Measurements from ENCODE around the gene ZNF775. TPM values are rescaled to one million over a fixed set of nuclear protein-coding genes. Genes with fewer than 3 reads are reported as not detected.
A peak's percentile ranks its signal among the peaks of the same experiment; 100 is the strongest.

Gene ZNF775
- total RNA-seq, 1 experiment from 2014 or later = 3.8 TPM

- no peak for DNase-seq (ENCODE audit: extremely low read depth, low read depth)
Measured at GRCh38 chr7:150399421-150400007, 20.4 kb downstream of the ZNF775 start.

GRCh38 chr7:150400008-150400787 is 21.1 kb downstream of the ZNF775 start:
- no peak for DNase-seq (ENCODE audit: extremely low read depth, low read depth)

- DNase-seq (ENCODE audit: extremely low read depth, low read depth) = no peak
Measured at GRCh38 chr7:150400788-150401423, 21.8 kb downstream of the ZNF775 start.

GRCh38 chr7:150401424-150401790 is 22.3 kb downstream of the ZNF775 start:
- no peak for DNase-seq (ENCODE audit: extremely low read depth, low read depth)

GRCh38 chr7:150401861-150402631 is 22.9 kb downstream of the ZNF775 start:
- no peak for DNase-seq (ENCODE audit: extremely low read depth, low read depth)

GRCh38 chr7:150402671-150403321 is 23.7 kb downstream of the ZNF775 start:
- no peak for DNase-seq (ENCODE audit: extremely low read depth, low read depth)

- DNase-seq (ENCODE audit: extremely low read depth, low read depth) = no peak
Measured at GRCh38 chr7:150403376-150404171, 24.4 kb downstream of the ZNF775 start.

GRCh38 chr7:150404172-150404804 is 25.2 kb downstream of the ZNF775 start:
- no peak for DNase-seq (ENCODE audit: extremely low read depth, low read depth)

GRCh38 chr7:150404805-150405583 is 25.9 kb downstream of the ZNF775 start:
- DNase-seq (ENCODE audit: extremely low read depth, low read depth) = peak; percentile 65

GRCh38 chr7:150405584-150406311 is 26.6 kb downstream of the ZNF775 start:
- DNase-seq (ENCODE audit: extremely low read depth, low read depth) = no peak

GRCh38 chr7:150406312-150406566 is 27.1 kb downstream of the ZNF775 start:
- DNase-seq (ENCODE audit: extremely low read depth, low read depth) = no peak

- DNase-seq (ENCODE audit: extremely low read depth, low read depth) = no peak
Measured at GRCh38 chr7:150406567-150407421, 27.7 kb downstream of the ZNF775 start.

GRCh38 chr7:150407588-150408392 is 28.7 kb downstream of the ZNF775 start:
- no peak for DNase-seq (ENCODE audit: extremely low read depth, low read depth)

GRCh38 chr7:150408393-150409299 is 29.5 kb downstream of the ZNF775 start:
- no peak for DNase-seq (ENCODE audit: extremely low read depth, low read depth)

GRCh38 chr7:150409300-150410030 is 30.3 kb downstream of the ZNF775 start:
- no peak for DNase-seq (ENCODE audit: extremely low read depth, low read depth)

Data from NCI-H460 (cell line).